Loucy (cell line): Measurements from ENCODE around the gene MSANTD2.
A peak's percentile ranks its signal among the peaks of the same experiment; 100 is the strongest.

Source experiments
- H2AFZ ChIP-seq: fragments of 200-600 bp; sonication (generic); 2 replicates; pipeline ENCODE4 v1.6.0; 2016; ENCODE audit warnings: antibody characterized with exemption, mild to moderate bottlenecking, low read length, moderate library complexity
- H3F3A ChIP-seq: fragments of 200-600 bp; 2 replicates; pipeline ENCODE4 v1.6.0; 2016; ENCODE audit warnings: antibody characterized with exemption, low read depth, mild to moderate bottlenecking
- H3K27me3 ChIP-seq: fragments of 200-600 bp; sonication (generic); 2 replicates; pipeline ENCODE4 v1.6.1; 2014; ENCODE audit warnings: low read length, mild to moderate bottlenecking; ENCODE audit not compliant: insufficient read depth, poor library complexity, severe bottlenecking
- H3K36me3 ChIP-seq: fragments of 200-600 bp; sonication (generic); 2 replicates; pipeline ENCODE4 v1.6.1; 2016; ENCODE audit warnings: low read length; ENCODE audit not compliant: insufficient read depth
- H3K4me1 ChIP-seq: fragments of 200-600 bp; sonication (generic); 2 replicates; pipeline ENCODE4 v1.5.1; 2014; ENCODE audit warnings: low read length, mild to moderate bottlenecking; ENCODE audit not compliant: insufficient read depth, poor library complexity, severe bottlenecking
- H3K4me2 ChIP-seq: fragments of 200-600 bp; sonication (generic); 2 replicates; pipeline ENCODE4 v1.6.0; 2014; ENCODE audit warnings: antibody characterized with exemption, low read length, low read depth, mild to moderate bottlenecking; ENCODE audit not compliant: poor library complexity, severe bottlenecking
- H3K4me3 ChIP-seq: fragments of 200-600 bp; sonication (generic); 2 replicates; pipeline ENCODE4 v1.5.1; 2014; ENCODE audit warnings: low read length, mild to moderate bottlenecking, mixed read lengths; ENCODE audit not compliant: poor library complexity, severe bottlenecking
- H3K79me2 ChIP-seq: fragments of 200-600 bp; sonication (generic); 2 replicates; pipeline ENCODE4 v1.6.1; 2014; ENCODE audit warnings: low read length; ENCODE audit not compliant: insufficient read depth
- H3K9ac ChIP-seq: fragments of 200-600 bp; sonication (generic); 2 replicates; pipeline ENCODE4 v1.6.0; 2014; ENCODE audit warnings: mild to moderate bottlenecking, low read depth, low read length, moderate library complexity; ENCODE audit not compliant: poor library complexity, severe bottlenecking
- H3K9me2 ChIP-seq: fragments of 200-600 bp; sonication (generic); replicated peaks from 2 replicates; pipeline ENCODE4 v1.6.1; 2016; ENCODE audit warnings: low read depth, low read length, mixed read lengths
- H3K9me3 ChIP-seq: fragments of 200-600 bp; sonication (generic); 2 replicates; pipeline ENCODE4 v1.6.1; 2014; ENCODE audit warnings: mild to moderate bottlenecking, antibody characterized with exemption, low read length, low read depth; ENCODE audit not compliant: insufficient read depth
- H4K20me1 ChIP-seq: fragments of 200-600 bp; sonication (generic); 2 replicates; pipeline ENCODE4 v1.6.0; 2014; ENCODE audit warnings: antibody characterized with exemption, low read length, mild to moderate bottlenecking; ENCODE audit not compliant: insufficient read depth, poor library complexity, severe bottlenecking
- EZH2phosphoT487 ChIP-seq: fragments of 200-600 bp; IDR thresholded peaks from 2 replicates; pipeline ENCODE4 v1.6.1; 2018; ENCODE audit warnings: antibody characterized with exemption, mild to moderate bottlenecking, moderate library complexity, borderline replicate concordance
- TF ChIP-seq, protein P1 (sequence below): fragments of 200-600 bp; sonication (generic); conservative IDR thresholded peaks from 2 replicates; pipeline ENCODE4 v1.5.1; 2014; ENCODE audit warnings: mild to moderate bottlenecking, antibody characterized with exemption, low read length

The MSANTD2 gene

GRCh38 chr11:124838805-124839127, 38.6 kb upstream of the MSANTD2 start:
- TF ChIP-seq, protein P1, sequence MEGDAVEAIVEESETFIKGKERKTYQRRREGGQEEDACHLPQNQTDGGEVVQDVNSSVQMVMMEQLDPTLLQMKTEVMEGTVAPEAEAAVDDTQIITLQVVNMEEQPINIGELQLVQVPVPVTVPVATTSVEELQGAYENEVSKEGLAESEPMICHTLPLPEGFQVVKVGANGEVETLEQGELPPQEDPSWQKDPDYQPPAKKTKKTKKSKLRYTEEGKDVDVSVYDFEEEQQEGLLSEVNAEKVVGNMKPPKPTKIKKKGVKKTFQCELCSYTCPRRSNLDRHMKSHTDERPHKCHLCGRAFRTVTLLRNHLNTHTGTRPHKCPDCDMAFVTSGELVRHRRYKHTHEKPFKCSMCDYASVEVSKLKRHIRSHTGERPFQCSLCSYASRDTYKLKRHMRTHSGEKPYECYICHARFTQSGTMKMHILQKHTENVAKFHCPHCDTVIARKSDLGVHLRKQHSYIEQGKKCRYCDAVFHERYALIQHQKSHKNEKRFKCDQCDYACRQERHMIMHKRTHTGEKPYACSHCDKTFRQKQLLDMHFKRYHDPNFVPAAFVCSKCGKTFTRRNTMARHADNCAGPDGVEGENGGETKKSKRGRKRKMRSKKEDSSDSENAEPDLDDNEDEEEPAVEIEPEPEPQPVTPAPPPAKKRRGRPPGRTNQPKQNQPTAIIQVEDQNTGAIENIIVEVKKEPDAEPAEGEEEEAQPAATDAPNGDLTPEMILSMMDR, result no peak
- no peak for TF ChIP-seq EZH2phosphoT487
- no peaks in the 10 kb centered on the region for H3F3A ChIP-seq
- no peaks in the 10 kb centered on the region for H4K20me1 ChIP-seq
- H3K4me2 ChIP-seq, result no peak overlapping the region
- H3K36me3 ChIP-seq, result no peaks in the 10 kb centered on the region
- H3K27me3 ChIP-seq, result no peaks in the 10 kb centered on the region
- H2AFZ ChIP-seq, result no peak overlapping the region
- H3K4me3 ChIP-seq, result no peak overlapping the region
- H3K9me2 ChIP-seq, result no peaks in the 10 kb centered on the region
- no peak overlapping the region for H3K9ac ChIP-seq
- H3K9me3 ChIP-seq, result no peaks in the 10 kb centered on the region
- H3K4me1 ChIP-seq, result no peaks in the 10 kb centered on the region
- H3K79me2 ChIP-seq, result no peaks in the 10 kb centered on the region

DNA sequence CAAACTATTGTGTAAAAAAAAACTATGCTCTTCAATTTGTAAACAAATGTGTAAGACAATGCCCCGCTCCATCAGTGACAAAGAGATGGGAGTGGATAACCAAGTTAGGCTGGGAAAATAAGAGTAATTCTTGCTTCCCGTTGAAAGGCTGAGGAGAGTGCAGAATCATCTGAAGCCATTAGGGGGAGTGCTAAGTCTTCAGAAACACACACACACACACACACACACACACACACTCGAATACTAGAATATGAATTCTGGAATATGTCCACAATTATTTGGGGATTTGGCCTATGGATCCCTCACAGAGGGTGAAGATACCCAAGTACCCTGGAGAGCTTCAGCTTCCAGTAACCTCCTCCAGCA, 37.3 kb upstream of the MSANTD2 start:
- Histone ChIP-seq H3K9me2 (no peaks in the 10 kb centered on the region), H4K20me1 (no peaks in the 10 kb centered on the region), H3K79me2 (no peaks in the 10 kb centered on the region), H3K4me1 (peaks cover 3% of the 10 kb centered on the region), H3K4me2 (peak overlapping the region; percentile 34), H3K4me3 (no peak overlapping the region), H3F3A (no peaks in the 10 kb centered on the region), H3K9me3 (no peaks in the 10 kb centered on the region), H3K36me3 (no peaks in the 10 kb centered on the region), H3K9ac (no peak overlapping the region), H3K27me3 (no peaks in the 10 kb centered on the region), H2AFZ (no peak overlapping the region)
- TF ChIP-seq, protein P1, result peak; percentile 68
- no peak for TF ChIP-seq EZH2phosphoT487

DNA sequence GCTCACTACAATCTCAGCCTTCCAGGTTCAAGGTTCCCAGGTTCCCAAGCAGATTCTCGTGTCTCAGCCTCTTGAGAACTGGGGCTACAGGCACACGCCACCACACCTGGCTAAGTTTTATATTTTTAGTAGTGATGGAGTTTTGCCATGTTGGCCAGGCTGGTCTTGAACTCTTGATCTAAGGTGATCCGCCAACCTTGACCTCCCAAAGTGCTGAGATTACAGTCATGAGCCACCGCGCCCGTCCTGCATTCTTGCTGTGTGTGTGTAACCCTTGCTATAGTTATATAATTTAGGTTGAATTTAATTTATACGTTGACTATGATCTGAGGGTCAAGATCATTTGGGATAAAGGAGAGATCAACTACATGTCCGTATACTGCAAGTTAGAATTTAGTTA, 35.7 kb upstream of the MSANTD2 start:
- Histone ChIP-seq H3K27me3 (no peaks in the 10 kb centered on the region), H3K4me2 (no peak overlapping the region), H3K79me2 (no peaks in the 10 kb centered on the region), H3F3A (no peaks in the 10 kb centered on the region), H3K9me3 (no peaks in the 10 kb centered on the region), H2AFZ (peak overlapping the region; percentile 23; the same call in 1 of the 2 replicates), H3K36me3 (no peaks in the 10 kb centered on the region), H3K4me1 (peaks cover 9% of the 10 kb centered on the region), H3K9me2 (no peaks in the 10 kb centered on the region), H4K20me1 (no peaks in the 10 kb centered on the region), H3K4me3 (no peak overlapping the region), H3K9ac (no peak overlapping the region)
- TF ChIP-seq, protein P1, result no peak
- no peak for TF ChIP-seq EZH2phosphoT487
